A549 (cell line): ENCODE measurements around the gene NPIPB4.
"Not testable (repeated sequence)": the region's sequence is repeated elsewhere in the genome, so short reads cannot be mapped to it uniquely, and the experiment has no call there.

Experiments used
- CBX8 ChIP-seq: fragments of 200-600 bp; sonication (generic); IDR thresholded peaks from 2 replicates; pipeline ENCODE4 v1.6.1; 2016
- JUNB ChIP-seq: fragments of >200 bp; sonication (Bioruptor Twin); formaldehyde crosslinking; IDR thresholded peaks from 2 replicates; pipeline ENCODE4 v1.6.1; 2016
- NFE2L2 ChIP-seq: fragments of 150-350 bp; conservative IDR thresholded peaks from 2 replicates; pipeline ENCODE4 v1.6.1; 2014; ENCODE audit warnings: low read length
- PHF8 ChIP-seq: fragments of 200-600 bp; sonication (generic); IDR thresholded peaks from 2 replicates; pipeline ENCODE4 v1.6.1; 2016; ENCODE audit warnings: low read depth, mild to moderate bottlenecking, antibody characterized with exemption, moderate library complexity, borderline replicate concordance

DNA sequence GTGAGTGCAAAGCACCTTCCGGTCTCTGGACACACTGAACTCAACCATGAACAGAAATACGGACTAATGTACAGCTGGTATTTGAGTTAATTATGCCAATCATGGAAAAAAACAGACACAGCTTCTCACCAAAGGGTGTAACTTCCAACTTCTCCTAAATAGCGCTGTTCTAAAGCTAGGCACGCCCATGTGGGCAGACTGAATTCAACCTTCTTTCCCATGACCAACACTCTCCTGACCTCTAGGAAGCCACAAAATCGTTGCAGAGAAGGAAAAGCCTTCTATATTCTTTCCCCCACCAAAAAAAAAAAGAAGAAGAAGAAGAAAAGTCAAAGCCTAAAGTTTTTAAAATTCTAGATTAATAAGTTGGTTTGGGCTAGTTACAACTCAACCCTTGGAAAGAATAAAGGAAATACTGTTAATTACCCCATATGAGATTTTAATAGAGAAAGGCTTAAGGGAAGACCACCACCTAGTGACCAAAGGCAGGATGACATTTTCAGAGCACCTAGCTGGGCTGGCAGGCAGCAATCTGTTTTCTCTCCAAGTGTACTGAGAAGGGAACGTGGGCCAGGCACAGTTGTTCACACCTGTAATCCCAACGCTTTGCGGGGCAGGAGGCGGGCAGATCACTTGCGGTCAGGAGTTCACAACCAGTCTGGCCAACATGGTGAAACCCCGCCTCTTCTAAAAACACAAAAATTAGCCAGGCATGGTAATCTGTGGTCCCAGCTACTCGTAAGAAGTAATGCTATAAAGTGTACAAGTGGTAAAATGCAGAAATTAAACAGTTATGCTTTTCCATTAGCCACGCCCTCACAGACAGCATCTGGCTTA, 55.8 kb downstream of the NPIPB4 start:
- not testable (repeated sequence) for TF ChIP-seq CBX8, NFE2L2, PHF8, JUNB
